Measurements from ENCODE around the gene GALNT2. TPM values are rescaled to one million over a fixed set of nuclear protein-coding genes. Genes with fewer than 3 reads are reported as not detected.

GALNT2 gene
- total RNA-seq, 1 donor = 69.5 TPM

GRCh38 chr1:230144758-230145504 lies 77.9 kb downstream of the GALNT2 start:
- H3K4me3 ChIP-seq (ENCODE audit: low read depth, low read length) = no peak overlapping the region
- no peak for DNase-seq (ENCODE audit: low read depth)
- no peak for TF ChIP-seq CTCF (IDR thresholded peaks at IDR 0.05; ENCODE audit: insufficient read depth, low read depth, low read length)

- no peak overlapping the region for H3K4me3 ChIP-seq (ENCODE audit: low read depth, low read length)
- no peak for TF ChIP-seq CTCF (IDR thresholded peaks at IDR 0.05; ENCODE audit: insufficient read depth, low read depth, low read length)
- DNase-seq (ENCODE audit: low read depth) = no peak
These were observed 78.5 kb downstream of the GALNT2 start for GRCh38 chr1:230145505-230145899.

- H3K4me3 ChIP-seq (ENCODE audit: low read depth, low read length) = no peak overlapping the region
- DNase-seq (ENCODE audit: low read depth) = no peak
- TF ChIP-seq CTCF (IDR thresholded peaks at IDR 0.05; ENCODE audit: insufficient read depth, low read depth, low read length) = no peak
These were observed 79.0 kb downstream of the GALNT2 start for GRCh38 chr1:230145953-230146476.

GRCh38 chr1:230146709-230147108 lies 79.7 kb downstream of the GALNT2 start:
- no peak overlapping the region for H3K4me3 ChIP-seq (ENCODE audit: low read depth, low read length)
- TF ChIP-seq CTCF (IDR thresholded peaks at IDR 0.05; ENCODE audit: insufficient read depth, low read depth, low read length) = no peak
- DNase-seq (ENCODE audit: low read depth) = no peak

GRCh38 chr1:230147253-230148125 lies 80.5 kb downstream of the GALNT2 start:
- no peak for DNase-seq (ENCODE audit: low read depth)
- H3K4me3 ChIP-seq (ENCODE audit: low read depth, low read length) = no peak overlapping the region
- no peak for TF ChIP-seq CTCF (IDR thresholded peaks at IDR 0.05; ENCODE audit: insufficient read depth, low read depth, low read length)

- no peak overlapping the region for H3K4me3 ChIP-seq (ENCODE audit: low read depth, low read length)
- DNase-seq (ENCODE audit: low read depth) = no peak
- no peak for TF ChIP-seq CTCF (IDR thresholded peaks at IDR 0.05; ENCODE audit: insufficient read depth, low read depth, low read length)
These were observed 81.2 kb downstream of the GALNT2 start for GRCh38 chr1:230148126-230148652.
